Measurements from ENCODE around the gene GPN2. TPM values are rescaled to one million over a fixed set of nuclear protein-coding genes. Genes with fewer than 3 reads are reported as not detected.

The GPN2 gene
- total RNA-seq, 2 experiments from 2014 or later, result 17.5 to 46.6 TPM

DNA sequence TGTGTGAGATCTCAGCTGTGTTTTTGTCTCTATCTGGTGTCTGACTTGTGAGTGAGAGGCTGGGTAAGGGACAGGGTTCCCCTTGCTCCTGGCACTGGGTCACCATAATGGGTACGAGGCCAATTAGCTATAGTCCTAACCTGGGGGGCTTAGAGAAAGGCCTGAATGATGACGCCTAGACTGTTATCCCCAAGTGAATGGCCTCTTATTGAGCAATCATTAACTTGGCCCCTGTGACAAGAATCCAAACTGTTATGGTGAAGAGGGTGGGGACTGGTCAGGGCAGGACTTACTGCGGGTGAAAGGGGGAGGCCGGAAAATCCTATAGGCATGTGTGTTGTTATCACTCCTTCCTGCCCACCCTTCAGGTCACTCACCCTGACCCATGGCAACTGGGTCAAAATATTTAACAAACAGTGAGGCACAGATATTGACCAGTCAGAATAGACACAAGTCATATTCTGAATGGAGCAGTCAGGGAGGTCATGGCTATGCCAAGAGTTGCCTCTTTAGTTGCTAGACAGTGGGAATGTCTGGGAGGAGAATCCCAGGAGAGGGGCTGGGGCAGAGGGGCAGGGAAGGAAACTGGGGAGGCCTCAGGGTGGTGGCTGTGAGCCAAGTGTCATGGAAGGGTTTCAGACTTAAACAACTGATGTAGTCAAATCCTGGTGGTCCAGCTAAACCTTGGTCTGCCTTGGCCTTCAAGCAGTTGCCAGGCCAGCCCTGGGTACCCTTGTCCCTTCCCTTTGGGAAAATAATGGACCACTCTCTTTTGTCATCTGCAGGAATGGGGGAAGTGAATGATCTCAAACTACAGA lies 20.5 kb upstream of the GPN2 start:
- Histone ChIP-seq H3K27ac (ENCODE audit: low read depth, low read length, poor library complexity, severe bottlenecking) (no peak overlapping the region), H3K9me3 (ENCODE audit: low read length) (no peaks in the 10 kb centered on the region), H3K4me1 (ENCODE audit: insufficient read depth, low read length, poor library complexity, severe bottlenecking) (peaks cover 7% of the 10 kb centered on the region), H4K20me1 (ENCODE audit: insufficient read depth, low read length) (no peaks in the 10 kb centered on the region), H3K4me3 (ENCODE audit: low read depth, low read length, poor library complexity, severe bottlenecking) (no peak overlapping the region), H3K36me3 (ENCODE audit: insufficient read depth, low read length) (no peaks in the 10 kb centered on the region), H3K4me2 (ENCODE audit: low read length) (no peak overlapping the region), H3K79me2 (ENCODE audit: insufficient read depth, low read depth, low read length) (no peaks in the 10 kb centered on the region), H2AFZ (ENCODE audit: low read length) (no peak overlapping the region), H3K9me2 (ENCODE audit: insufficient read depth, low read length) (no peaks in the 10 kb centered on the region)
- ChIA-PET CTCF (ENCODE audit: unreplicated experiment) (no interaction called here), POLR2A (no interaction called here)
- intact Hi-C loops (cut with micrococcal nuclease; ENCODE audit: unreplicated experiment), result no loop called here
- no peak for DNase-seq (ENCODE audit: low spot score)
- no peak for TF ChIP-seq EZH2phosphoT487 (IDR thresholded peaks at IDR 0.05; ENCODE audit: borderline replicate concordance, low read depth, low read length)
- TF ChIP-seq, protein P1, sequence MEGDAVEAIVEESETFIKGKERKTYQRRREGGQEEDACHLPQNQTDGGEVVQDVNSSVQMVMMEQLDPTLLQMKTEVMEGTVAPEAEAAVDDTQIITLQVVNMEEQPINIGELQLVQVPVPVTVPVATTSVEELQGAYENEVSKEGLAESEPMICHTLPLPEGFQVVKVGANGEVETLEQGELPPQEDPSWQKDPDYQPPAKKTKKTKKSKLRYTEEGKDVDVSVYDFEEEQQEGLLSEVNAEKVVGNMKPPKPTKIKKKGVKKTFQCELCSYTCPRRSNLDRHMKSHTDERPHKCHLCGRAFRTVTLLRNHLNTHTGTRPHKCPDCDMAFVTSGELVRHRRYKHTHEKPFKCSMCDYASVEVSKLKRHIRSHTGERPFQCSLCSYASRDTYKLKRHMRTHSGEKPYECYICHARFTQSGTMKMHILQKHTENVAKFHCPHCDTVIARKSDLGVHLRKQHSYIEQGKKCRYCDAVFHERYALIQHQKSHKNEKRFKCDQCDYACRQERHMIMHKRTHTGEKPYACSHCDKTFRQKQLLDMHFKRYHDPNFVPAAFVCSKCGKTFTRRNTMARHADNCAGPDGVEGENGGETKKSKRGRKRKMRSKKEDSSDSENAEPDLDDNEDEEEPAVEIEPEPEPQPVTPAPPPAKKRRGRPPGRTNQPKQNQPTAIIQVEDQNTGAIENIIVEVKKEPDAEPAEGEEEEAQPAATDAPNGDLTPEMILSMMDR (conservative IDR thresholded peaks at IDR 0.05; ENCODE audit: low read length), result no peak
- BruUV-seq (replicated peaks), result no TSS peak

DNA sequence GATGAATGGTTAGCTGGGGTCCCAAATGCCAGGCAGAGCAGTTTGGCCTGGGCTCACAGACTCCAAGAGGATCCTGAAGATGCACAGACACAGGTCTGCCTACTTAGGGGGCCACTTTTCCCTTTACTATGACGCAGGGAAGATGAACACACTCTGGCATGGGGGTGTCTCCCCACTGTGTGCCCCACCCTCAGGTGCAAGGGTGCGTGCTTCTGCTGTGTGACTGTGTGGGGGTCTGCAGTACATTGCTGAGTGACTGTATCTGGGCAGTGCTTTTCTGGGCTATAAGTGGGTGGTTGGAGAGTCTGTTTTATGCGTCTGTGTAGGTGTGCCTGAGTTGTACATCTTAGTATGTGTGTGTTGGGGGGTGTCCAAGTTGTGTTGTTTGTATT lies 19.9 kb upstream of the GPN2 start:
- POLR2A ChIA-PET, result no interaction called here
- H3K9me2 ChIP-seq (ENCODE audit: insufficient read depth, low read length), result no peaks in the 10 kb centered on the region
- H3K79me2 ChIP-seq (ENCODE audit: insufficient read depth, low read depth, low read length), result no peaks in the 10 kb centered on the region
- peaks cover 7% of the 10 kb centered on the region for H3K4me1 ChIP-seq (ENCODE audit: insufficient read depth, low read length, poor library complexity, severe bottlenecking)
- intact Hi-C loops (cut with micrococcal nuclease; ENCODE audit: unreplicated experiment), result no loop called here
- no peak for TF ChIP-seq EZH2phosphoT487 (IDR thresholded peaks at IDR 0.05; ENCODE audit: borderline replicate concordance, low read depth, low read length)
- no peak overlapping the region for H3K4me2 ChIP-seq (ENCODE audit: low read length)
- BruUV-seq (replicated peaks), result no TSS peak
- CTCF ChIA-PET (ENCODE audit: unreplicated experiment), result no interaction called here
- no peak overlapping the region for H3K27ac ChIP-seq (ENCODE audit: low read depth, low read length, poor library complexity, severe bottlenecking)
- H2AFZ ChIP-seq (ENCODE audit: low read length), result no peak overlapping the region
- H3K36me3 ChIP-seq (ENCODE audit: insufficient read depth, low read length), result no peaks in the 10 kb centered on the region
- no peaks in the 10 kb centered on the region for H4K20me1 ChIP-seq (ENCODE audit: insufficient read depth, low read length)
- H3K9me3 ChIP-seq (ENCODE audit: low read length), result no peaks in the 10 kb centered on the region
- DNase-seq (ENCODE audit: low spot score), result no peak
- H3K4me3 ChIP-seq (ENCODE audit: low read depth, low read length, poor library complexity, severe bottlenecking), result no peak overlapping the region

DNA sequence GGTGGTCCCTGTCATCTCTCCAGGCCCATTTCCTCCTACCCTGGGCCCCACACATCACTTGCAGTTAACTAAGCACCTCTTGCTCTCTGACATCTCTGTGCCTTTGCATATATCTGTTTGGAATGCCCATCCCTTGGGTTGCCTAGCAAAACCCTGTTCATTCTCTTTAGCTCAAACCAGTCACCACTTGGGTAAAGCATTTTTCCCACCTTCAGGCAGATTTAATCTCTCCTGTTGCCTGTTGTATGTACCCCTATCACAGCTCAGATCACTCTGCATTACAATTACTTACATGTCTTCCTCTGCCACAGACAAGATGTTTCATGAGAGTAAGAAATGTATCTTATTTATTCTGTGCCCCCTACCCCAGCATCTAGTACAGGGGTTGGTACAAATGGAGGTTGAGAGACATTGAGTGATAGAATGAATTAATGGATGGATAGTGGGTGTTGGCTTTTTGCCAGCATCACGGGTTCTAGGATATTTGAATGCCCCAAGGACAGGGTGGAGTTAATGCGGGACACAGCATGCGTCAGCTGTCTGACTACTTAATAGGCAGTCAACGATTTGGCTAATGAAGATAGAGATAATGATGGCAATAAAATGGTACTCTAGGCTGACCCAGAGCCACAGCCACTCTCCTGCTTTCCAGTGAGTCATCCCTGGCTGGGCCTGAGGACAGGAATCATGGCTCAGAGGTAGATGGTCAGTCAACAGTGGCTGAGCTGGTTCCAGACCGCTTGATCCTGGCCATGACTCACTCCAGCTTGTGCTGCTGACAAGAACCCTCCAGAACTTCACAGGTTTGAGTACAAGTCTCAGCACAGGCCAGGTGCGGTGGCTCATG lies 17.2 kb upstream of the GPN2 start:
- Histone ChIP-seq H4K20me1 (ENCODE audit: insufficient read depth, low read length) (no peaks in the 10 kb centered on the region), H3K4me1 (ENCODE audit: insufficient read depth, low read length, poor library complexity, severe bottlenecking) (no peaks in the 10 kb centered on the region), H3K4me2 (ENCODE audit: low read length) (no peak overlapping the region), H3K36me3 (ENCODE audit: insufficient read depth, low read length) (no peaks in the 10 kb centered on the region), H3K9me2 (ENCODE audit: insufficient read depth, low read length) (no peaks in the 10 kb centered on the region), H3K9me3 (ENCODE audit: low read length) (no peaks in the 10 kb centered on the region), H3K27ac (ENCODE audit: low read depth, low read length, poor library complexity, severe bottlenecking) (no peak overlapping the region), H2AFZ (ENCODE audit: low read length) (no peak overlapping the region), H3K79me2 (ENCODE audit: insufficient read depth, low read depth, low read length) (no peaks in the 10 kb centered on the region), H3K4me3 (ENCODE audit: low read depth, low read length, poor library complexity, severe bottlenecking) (no peak overlapping the region)
- ChIA-PET POLR2A (interaction anchor here (0.6 to 1.0 kb wide), 2 partner anchors 9 kb away, joined by 3 read pairs; no protein-coding TSS in a partner anchor), CTCF (ENCODE audit: unreplicated experiment) (no interaction called here)
- BruUV-seq (replicated peaks), result no TSS peak
- TF ChIP-seq EZH2phosphoT487 (IDR thresholded peaks at IDR 0.05; ENCODE audit: borderline replicate concordance, low read depth, low read length), result no peak
- TF ChIP-seq, protein P1 (conservative IDR thresholded peaks at IDR 0.05; ENCODE audit: low read length), result no peak
- intact Hi-C loops (cut with micrococcal nuclease; ENCODE audit: unreplicated experiment), result no loop called here
- DNase-seq (ENCODE audit: low spot score), result no peak
